Panc1 (cell line): ENCODE results near the gene MYLK2. TPM values are rescaled to one million over a fixed set of nuclear protein-coding genes. Genes with fewer than 3 reads are reported as not detected.

Experiments used
- ATAC-seq: fragments of 200-7000 bp; cut with Tn5 transposase; 2 replicates; pipeline ENCODE4 v1.9.1; 2020; ENCODE audit warnings: mild to moderate bottlenecking, moderate library complexity
- BruUV-seq: library from RNA; stranded (reverse); fragments of 400-500 nt; replicated peaks from 2 replicates; lab custom pipeline; 2021; lab: Mats Ljungman, UMichigan
- CTCF ChIA-PET: fragments of 300-600 bp; sonication (Branson Sonifier 250); formaldehyde crosslinking; loops from one replicate; lab custom pipeline; 2022; ENCODE audit warnings: antibody characterized with exemption; lab: Charles Lee
- POLR2A ChIA-PET: fragments of 300-600 bp; sonication (Branson Sonifier 250); formaldehyde crosslinking; loops from one replicate; lab custom pipeline; 2022; ENCODE audit warnings: antibody characterized with exemption; lab: Charles Lee
- DNase-seq: peaks from one replicate; pipeline ENCODE4 v3.0.0-alpha.2; 2010; ENCODE audit warnings: low read depth, low spot score
- H3K27ac ChIP-seq: 2 replicates; pipeline ENCODE4 v1.5.1; 2011; ENCODE audit warnings: mild to moderate bottlenecking, low read length, inconsistent platforms
- H3K27me3 ChIP-seq: fragments of 200-500 bp; sonication (Bioruptor generic); 2 replicates; pipeline ENCODE4 v1.6.0; 2014; ENCODE audit warnings: low read length, inconsistent platforms; ENCODE audit not compliant: control insufficient read depth, insufficient read depth
- H3K36me3 ChIP-seq: fragments of 200-500 bp; sonication (Bioruptor generic); 2 replicates; pipeline ENCODE4 v1.5.1; 2014; ENCODE audit warnings: inconsistent platforms, mild to moderate bottlenecking, low read length, moderate library complexity; ENCODE audit not compliant: control insufficient read depth, insufficient read depth
- H3K4me1 ChIP-seq: 2 replicates; pipeline ENCODE4 v1.5.1; 2011; ENCODE audit warnings: inconsistent platforms, mild to moderate bottlenecking, low read length, moderate library complexity; ENCODE audit not compliant: control insufficient read depth, insufficient read depth
- H3K4me3 ChIP-seq, 2 experiments: 2 replicates each; pipeline ENCODE4 v1.5.1; 2011 to 2012; ENCODE audit warnings: low read depth in 2 of 2, low read length in 2 of 2, mild to moderate bottlenecking in 2 of 2, inconsistent platforms in 1 of 2, moderate library complexity in 1 of 2
- H3K9me3 ChIP-seq: fragments of 200-500 bp; sonication (Bioruptor generic); 2 replicates; pipeline ENCODE4 v1.5.1; 2014; ENCODE audit warnings: low read depth, mild to moderate bottlenecking, inconsistent platforms, low read length, moderate library complexity; ENCODE audit not compliant: control insufficient read depth, insufficient read depth
- POLR2AphosphoS5 ChIP-seq: IDR thresholded peaks from 2 replicates; pipeline ENCODE4 v1.6.1; 2012; ENCODE audit warnings: mild to moderate bottlenecking, low read depth, low read length, moderate library complexity
- REST ChIP-seq, 2 experiments: IDR thresholded peaks; 2 replicates each; pipeline ENCODE4 v1.6.1; 2011 to 2012; ENCODE audit warnings: low read depth in 2 of 2, control low read depth in 1 of 2, low read length in 1 of 2, mild to moderate bottlenecking in 1 of 2, moderate library complexity in 1 of 2; ENCODE audit not compliant: insufficient read depth in 1 of 2
- SIN3A ChIP-seq: IDR thresholded peaks from 2 replicates; pipeline ENCODE4 v1.6.1; 2012; ENCODE audit warnings: low read depth, mild to moderate bottlenecking, low read length, moderate library complexity, borderline replicate concordance; ENCODE audit not compliant: insufficient read depth
- TCF7L2 ChIP-seq: IDR thresholded peaks from 2 replicates; pipeline ENCODE4 v1.6.1; 2011; ENCODE audit warnings: mild to moderate bottlenecking, low read depth, low read length, inconsistent platforms
- in situ Hi-C: cut with HindIII; loops from 2 replicates; pipeline ENCODE4 v1.10.0; 2016; ENCODE audit warnings: low sequenced_read_pairs, low pct_unique_long_range_greater_than_20kb
- intact Hi-C: fragments of 100-400 bp; cut with micrococcal nuclease; formaldehyde crosslinking; loops from one replicate; pipeline ENCODE4 v1.10.0; 2022; ENCODE audit not compliant: unreplicated experiment
- total RNA-seq: library from RNA; stranded (reverse); gene quantifications from one replicate; pipeline ENCODE4 v1.2.1, GENCODE V29; 2021; ENCODE audit not compliant: unreplicated experiment
- TF ChIP-seq, protein P1 (sequence below): fragments of 450-650 bp; IDR thresholded peaks from 2 replicates; pipeline ENCODE4 v1.5.1; 2017; ENCODE audit warnings: mild to moderate bottlenecking

The MYLK2 gene
- total RNA-seq, 1 experiment from 2014 or later, result 0.87 TPM

DNA sequence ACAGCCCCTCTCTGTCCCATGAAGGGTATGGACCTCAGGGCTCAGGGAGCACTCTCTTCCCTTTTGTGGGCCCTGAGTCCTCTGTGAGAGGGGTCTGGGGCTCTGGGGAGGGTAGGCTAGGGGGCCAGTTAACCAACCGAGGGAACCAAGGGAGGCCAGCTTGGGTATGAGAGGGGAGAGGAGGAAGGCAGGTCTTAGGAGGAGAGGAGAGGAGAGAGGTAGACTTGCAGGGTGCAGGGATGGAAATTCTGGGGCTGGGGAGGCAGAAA is 50.5 kb downstream of the MYLK2 start:
- intact Hi-C loops (no loop called here), in situ Hi-C loops (no loop called here)
- H3K36me3 ChIP-seq, result no peaks in the 10 kb centered on the region
- H3K4me3 ChIP-seq, result peak overlapping the region; percentile 52 to 66
- H3K9me3 ChIP-seq, result no peaks in the 10 kb centered on the region
- DNase-seq (no peak), ATAC-seq (no peak)
- no peaks in the 10 kb centered on the region; the same call in 1 of the 2 replicates for H3K4me1 ChIP-seq
- BruUV-seq, result no TSS peak
- H3K27ac ChIP-seq, result peak overlapping the region; percentile 52
- ChIA-PET POLR2A (no interaction called here), CTCF (no interaction called here)
- TF ChIP-seq POLR2AphosphoS5 (no peak), TCF7L2 (no peak), REST (IDR thresholded peaks at IDR 0.05; ENCODE audit: insufficient read depth in 1 of 2, low read depth in 2 of 2, low read length in 1 of 2) (no peak), SIN3A (no peak)
- TF ChIP-seq, protein P1, sequence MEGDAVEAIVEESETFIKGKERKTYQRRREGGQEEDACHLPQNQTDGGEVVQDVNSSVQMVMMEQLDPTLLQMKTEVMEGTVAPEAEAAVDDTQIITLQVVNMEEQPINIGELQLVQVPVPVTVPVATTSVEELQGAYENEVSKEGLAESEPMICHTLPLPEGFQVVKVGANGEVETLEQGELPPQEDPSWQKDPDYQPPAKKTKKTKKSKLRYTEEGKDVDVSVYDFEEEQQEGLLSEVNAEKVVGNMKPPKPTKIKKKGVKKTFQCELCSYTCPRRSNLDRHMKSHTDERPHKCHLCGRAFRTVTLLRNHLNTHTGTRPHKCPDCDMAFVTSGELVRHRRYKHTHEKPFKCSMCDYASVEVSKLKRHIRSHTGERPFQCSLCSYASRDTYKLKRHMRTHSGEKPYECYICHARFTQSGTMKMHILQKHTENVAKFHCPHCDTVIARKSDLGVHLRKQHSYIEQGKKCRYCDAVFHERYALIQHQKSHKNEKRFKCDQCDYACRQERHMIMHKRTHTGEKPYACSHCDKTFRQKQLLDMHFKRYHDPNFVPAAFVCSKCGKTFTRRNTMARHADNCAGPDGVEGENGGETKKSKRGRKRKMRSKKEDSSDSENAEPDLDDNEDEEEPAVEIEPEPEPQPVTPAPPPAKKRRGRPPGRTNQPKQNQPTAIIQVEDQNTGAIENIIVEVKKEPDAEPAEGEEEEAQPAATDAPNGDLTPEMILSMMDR, result no peak
- H3K27me3 ChIP-seq, result peaks cover 3% of the 10 kb centered on the region; the same call in 1 of the 2 replicates

DNA sequence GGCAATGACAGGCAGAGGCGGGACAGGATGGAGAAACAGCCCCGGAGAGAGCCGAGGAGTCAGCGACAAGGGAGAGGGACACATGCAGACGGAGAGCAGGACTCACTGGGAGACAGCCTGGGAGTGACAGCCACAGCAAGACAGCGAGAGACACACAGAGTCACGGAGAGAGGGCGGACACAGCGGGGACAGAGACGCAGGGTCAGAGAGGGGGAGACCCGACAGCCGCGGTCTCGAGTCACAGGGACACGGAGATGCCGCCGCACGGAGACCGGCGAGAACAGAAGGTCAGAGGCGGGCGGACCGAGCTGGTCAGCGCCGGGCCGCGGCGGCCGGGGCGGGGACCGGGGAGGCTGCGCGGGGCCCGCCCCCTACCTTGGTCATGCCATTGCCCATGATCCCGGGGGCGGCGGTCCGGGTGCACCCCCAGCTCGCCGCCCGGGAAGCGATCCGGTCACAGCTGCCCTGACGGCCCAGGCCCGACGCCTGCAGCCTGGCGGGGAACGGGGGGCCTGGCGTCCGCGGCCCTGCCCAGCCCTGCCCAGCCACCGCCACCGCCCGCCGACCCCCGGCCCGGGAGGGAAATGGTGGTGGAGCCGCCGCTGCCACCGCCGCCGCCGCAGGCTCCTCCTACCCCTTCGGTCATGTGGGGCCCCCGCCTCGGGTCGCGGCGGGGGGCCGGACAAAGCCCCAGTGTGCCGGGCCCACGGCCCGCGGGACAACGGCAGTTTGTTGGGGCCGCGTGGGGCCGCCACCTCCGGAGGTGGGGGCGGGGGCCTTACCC is 51.0 kb downstream of the MYLK2 start, which contains the start of the genes DUSP15 and TTLL9:
TSS of gene DUSP15 (minus strand) at position 586 of the 784 bp plus-strand sequence. CDS start at position 396, 190 bp downstream.
TSS of gene TTLL9 (plus strand) at position 693 of the 784 bp plus-strand sequence. CDS start 493 bp downstream, outside the sequence.
- Histone ChIP-seq H3K27me3 (peaks cover 3% of the 10 kb centered on the region; the same call in 1 of the 2 replicates), H3K27ac (peak within 1 kb of the TSS; percentile 52), H3K4me3 (peak within 1 kb of the TSS; percentile 52 to 66), H3K4me1 (no peaks in the 10 kb centered on the region; the same call in 1 of the 2 replicates), H3K9me3 (no peaks in the 10 kb centered on the region), H3K36me3 (no peaks in the 10 kb centered on the region)
- POLR2A ChIA-PET, result no interaction called here
- CTCF ChIA-PET, result no interaction called here
- in situ Hi-C loops (no loop called here), intact Hi-C loops (no loop called here)
- BruUV-seq, result no TSS peak
- ATAC-seq, result peak; percentile 87
- DNase-seq, result no peak
- peak; percentile 69; the same call in 1 of the 2 replicates for TF ChIP-seq SIN3A
- TF ChIP-seq TCF7L2, result no peak
